K562 (cell line): ENCODE data around the gene PIAS3. TPM values are rescaled to one million over a fixed set of nuclear protein-coding genes. Genes with fewer than 3 reads are reported as not detected.

Experiments used
- CREM ChIP-seq: IDR thresholded peaks from 2 replicates; pipeline ENCODE4 v1.6.1; 2014; ENCODE audit warnings: antibody characterized with exemption, low read depth
- CSDE1 ChIP-seq, 2 experiments: fragments of 450-650 bp; IDR thresholded peaks; 2 replicates each; pipeline ENCODE4 v1.6.1; 2016; ENCODE audit warnings: mild to moderate bottlenecking in 1 of 2
- DDX20 ChIP-seq: fragments of 450-650 bp; IDR thresholded peaks from 2 replicates; pipeline ENCODE4 v1.6.1; 2016; ENCODE audit warnings: missing genetic modification characterization, low read depth, mild to moderate bottlenecking, missing compliant biosample characterization, moderate library complexity
- FOXJ2 ChIP-seq: fragments of 200-800 bp; sonication (Bioruptor generic); IDR thresholded peaks from 2 replicates; pipeline ENCODE4 v1.6.1; 2016; ENCODE audit warnings: missing genetic modification characterization, missing compliant biosample characterization
- FOXP1 ChIP-seq: sonication (generic); formaldehyde crosslinking; IDR thresholded peaks from 2 replicates; pipeline ENCODE4 v1.8.0; 2022; ENCODE audit warnings: mild to moderate bottlenecking, missing genetic modification reagents
- HDAC2 ChIP-seq: fragments of 450-650 bp; IDR thresholded peaks from 2 replicates; pipeline ENCODE4 v1.6.1; 2016; ENCODE audit warnings: mild to moderate bottlenecking
- HLTF ChIP-seq: fragments of 450-650 bp; IDR thresholded peaks from 2 replicates; pipeline ENCODE4 v1.6.1; 2016
- JUND ChIP-seq, 2 experiments: IDR thresholded peaks; 2 replicates in 1 of 2; 3 replicates in 1 of 2; pipeline ENCODE4 v1.6.1; 2011; ENCODE audit warnings: borderline replicate concordance in 2 of 2, low read depth in 2 of 2, low read length in 2 of 2, improper control_type of control experiment in 1 of 2, missing biosample characterization in 1 of 2, missing genetic modification characterization in 1 of 2, missing genetic modification reagents in 1 of 2
- KLF16 ChIP-seq: IDR thresholded peaks from 2 replicates; pipeline ENCODE4 v1.6.1; 2016; ENCODE audit warnings: antibody characterized with exemption
- MCM5 ChIP-seq: fragments of 450-650 bp; IDR thresholded peaks from 2 replicates; pipeline ENCODE4 v1.6.1; 2016; ENCODE audit warnings: low read depth
- NFATC3 ChIP-seq: fragments of 450-650 bp; IDR thresholded peaks from 2 replicates; pipeline ENCODE4 v1.6.1; 2017; ENCODE audit warnings: mild to moderate bottlenecking
- NR2C2 ChIP-seq, 2 experiments: fragments of 200-800 bp in 1 of 2; sonication (Bioruptor generic) in 1 of 2; sonication (generic) in 1 of 2; formaldehyde crosslinking in 1 of 2; IDR thresholded peaks; 2 replicates each; pipeline versions ENCODE4 v1.6.1 to v1.8.0; 2016 to 2022; ENCODE audit warnings: mild to moderate bottlenecking in 1 of 2, missing compliant biosample characterization in 1 of 2, missing genetic modification characterization in 1 of 2, missing genetic modification reagents in 1 of 2
- PCBP2 ChIP-seq: fragments of 200-400 bp; formaldehyde crosslinking; IDR thresholded peaks from 2 replicates; pipeline ENCODE4 v1.6.1; 2018; ENCODE audit warnings: low read length, low read depth, mild to moderate bottlenecking, moderate library complexity; ENCODE audit not compliant: poor library complexity, severe bottlenecking
- POLR2A ChIP-seq: fragments of 450-650 bp; conservative IDR thresholded peaks from 2 replicates; pipeline ENCODE4 v1.6.1; 2016
- SREBF2 ChIP-seq: sonication (generic); formaldehyde crosslinking; IDR thresholded peaks from 2 replicates; pipeline ENCODE4 v1.4.0; 2020; ENCODE audit warnings: mild to moderate bottlenecking, missing genetic modification reagents
- TBL1XR1 ChIP-seq, 2 experiments: IDR thresholded peaks; 2 replicates each; pipeline ENCODE4 v1.6.1; 2012; ENCODE audit warnings: improper control_type of control experiment in 2 of 2, low read length in 2 of 2, mild to moderate bottlenecking in 1 of 2
- ZNF507 ChIP-seq: conservative IDR thresholded peaks from 2 replicates; pipeline ENCODE4 v1.6.1; 2017; ENCODE audit warnings: missing genetic modification characterization, missing compliant biosample characterization
- polyA plus RNA-seq, 8 experiments: library from polyadenylated mRNA; depleted of rRNA in 4 of 8; stranded (reverse) in 5 of 8; unstranded in 3 of 8; fragments of >200 nt; fragmentation: Nextera tagmentation in 2 of 8; fragmentation: Illumina TruSeq in 1 of 8; extraction: Ambion mirVana in 2 of 8; extraction: Trizol in 1 of 8; gene quantifications; 2 replicates each; pipeline versions ENCODE4 v1.2.1 to v1.2.3, GENCODE V29; 2011 to 2014; ENCODE audit warnings: inconsistent platforms in 1 of 8, missing spikeins in 1 of 8
- total RNA-seq, 7 experiments: library from RNA; depleted of rRNA in 6 of 7; stranded (reverse); fragments of >200 nt in 6 of 7; fragmentation: Illumina TruSeq in 2 of 7; extraction: Trizol in 2 of 7; gene quantifications; 2 replicates each; pipeline versions ENCODE4 v1.2.1 to v1.2.3, GENCODE V29; 2011 to 2021; ENCODE audit warnings: low replicate concordance in 1 of 7
- TF ChIP-seq, protein P1 (sequence below): fragments of 250-450 bp; sonication (Bioruptor Pico); IDR thresholded peaks from 2 replicates; pipeline ENCODE4 v1.8.0; 2021; ENCODE audit warnings: moderate library complexity, mild to moderate bottlenecking, inconsistent platforms
- TF ChIP-seq, protein P2 (sequence below): fragments of 450-650 bp; formaldehyde crosslinking; IDR thresholded peaks from 2 replicates; pipeline ENCODE4 v1.4.0; 2020; ENCODE audit warnings: mild to moderate bottlenecking, moderate library complexity
- TF ChIP-seq, protein P3 (sequence below): fragments of 250-450 bp; sonication (Bioruptor Pico); IDR thresholded peaks from 2 replicates; pipeline ENCODE4 v1.9.0; 2021; ENCODE audit warnings: mild to moderate bottlenecking, inconsistent platforms
- TF ChIP-seq, protein P4 (sequence below): fragments of 250-450 bp; sonication (Bioruptor Pico); IDR thresholded peaks from 2 replicates; pipeline ENCODE4 v1.5.0; 2021; ENCODE audit warnings: mild to moderate bottlenecking, borderline replicate concordance

The PIAS3 gene
- total and polyA plus RNA-seq, 9 of the 15 experiments (the other 6 are each of a cell fraction or from before 2014, with no cell fraction given): 1.1 to 25.6 (median 7.9) TPM

DNA sequence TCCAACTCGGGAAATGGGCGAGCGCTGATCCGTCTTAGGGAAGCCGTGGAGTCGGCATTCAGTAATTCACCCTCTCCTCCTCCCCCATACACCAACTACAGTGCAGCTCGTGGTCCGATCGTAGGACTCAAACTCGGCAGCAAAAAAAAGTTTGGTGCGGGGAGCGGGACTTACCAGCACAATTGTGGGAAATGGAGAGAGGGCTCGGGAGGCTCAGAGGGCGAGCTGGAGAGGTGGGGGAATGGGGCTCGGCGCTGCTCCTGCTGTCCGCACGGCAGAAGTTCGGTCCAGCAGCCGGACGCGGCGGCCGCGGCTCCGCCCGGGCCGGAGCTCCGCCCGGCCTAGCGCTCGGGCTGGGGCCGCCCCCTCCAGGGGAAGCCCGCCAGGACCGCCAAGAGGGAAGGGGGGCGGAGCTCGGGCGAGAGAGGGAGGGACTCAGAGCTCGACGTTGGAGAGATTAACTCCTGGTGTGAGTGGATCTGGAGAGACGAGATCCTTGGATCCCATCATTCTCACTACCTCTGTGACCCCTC is 676 bp upstream of the PIAS3 start (continued):
- TF ChIP-seq, protein P1, sequence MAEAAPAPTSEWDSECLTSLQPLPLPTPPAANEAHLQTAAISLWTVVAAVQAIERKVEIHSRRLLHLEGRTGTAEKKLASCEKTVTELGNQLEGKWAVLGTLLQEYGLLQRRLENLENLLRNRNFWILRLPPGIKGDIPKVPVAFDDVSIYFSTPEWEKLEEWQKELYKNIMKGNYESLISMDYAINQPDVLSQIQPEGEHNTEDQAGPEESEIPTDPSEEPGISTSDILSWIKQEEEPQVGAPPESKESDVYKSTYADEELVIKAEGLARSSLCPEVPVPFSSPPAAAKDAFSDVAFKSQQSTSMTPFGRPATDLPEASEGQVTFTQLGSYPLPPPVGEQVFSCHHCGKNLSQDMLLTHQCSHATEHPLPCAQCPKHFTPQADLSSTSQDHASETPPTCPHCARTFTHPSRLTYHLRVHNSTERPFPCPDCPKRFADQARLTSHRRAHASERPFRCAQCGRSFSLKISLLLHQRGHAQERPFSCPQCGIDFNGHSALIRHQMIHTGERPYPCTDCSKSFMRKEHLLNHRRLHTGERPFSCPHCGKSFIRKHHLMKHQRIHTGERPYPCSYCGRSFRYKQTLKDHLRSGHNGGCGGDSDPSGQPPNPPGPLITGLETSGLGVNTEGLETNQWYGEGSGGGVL (CRISPR knock-in tag): no peak
- TF ChIP-seq CSDE1 (IDR thresholded peaks at IDR 0.05) (no peak), MCM5 (no peak), SREBF2 (no peak), FOXP1 (0 out of 2 replicates have a peak, but pooled peaks have one; percentile 50), TBL1XR1 (IDR thresholded peaks at IDR 0.05; ENCODE audit: low read length in 2 of 2) (peak in 1 of 2 experiments; percentile 4; a peak in 1 of 4 replicates), PCBP2 (no peak), HDAC2 (0 out of 2 replicates have a peak, but pooled peaks have one; percentile 25), JUND (IDR thresholded peaks at IDR 0.05; ENCODE audit: borderline replicate concordance, low read depth, low read length) (no peak), JUND (tag; IDR thresholded peaks at IDR 0.05; ENCODE audit: borderline replicate concordance, low read depth, low read length) (0 out of 3 replicates have a peak, but pooled peaks have one; percentile 2), POLR2A (peak; percentile 74), CREM (no peak), NR2C2 (CRISPR knock-in tag; IDR thresholded peaks at IDR 0.05) (no peak), NR2C2 (tag; IDR thresholded peaks at IDR 0.05) (no peak), FOXJ2 (tag) (0 out of 2 replicates have a peak, but pooled peaks have one; percentile 48), HLTF (no peak), DDX20 (tag) (no peak), NFATC3 (no peak), ZNF507 (no peak), KLF16 (no peak)
- TF ChIP-seq, protein P2, sequence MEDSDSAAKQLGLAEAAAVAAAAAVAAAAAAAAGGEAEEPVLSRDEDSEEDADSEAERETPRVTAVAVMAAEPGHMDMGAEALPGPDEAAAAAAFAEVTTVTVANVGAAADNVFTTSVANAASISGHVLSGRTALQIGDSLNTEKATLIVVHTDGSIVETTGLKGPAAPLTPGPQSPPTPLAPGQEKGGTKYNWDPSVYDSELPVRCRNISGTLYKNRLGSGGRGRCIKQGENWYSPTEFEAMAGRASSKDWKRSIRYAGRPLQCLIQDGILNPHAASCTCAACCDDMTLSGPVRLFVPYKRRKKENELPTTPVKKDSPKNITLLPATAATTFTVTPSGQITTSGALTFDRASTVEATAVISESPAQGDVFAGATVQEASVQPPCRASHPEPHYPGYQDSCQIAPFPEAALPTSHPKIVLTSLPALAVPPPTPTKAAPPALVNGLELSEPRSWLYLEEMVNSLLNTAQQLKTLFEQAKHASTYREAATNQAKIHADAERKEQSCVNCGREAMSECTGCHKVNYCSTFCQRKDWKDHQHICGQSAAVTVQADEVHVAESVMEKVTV: no peak
- TF ChIP-seq, protein P3, sequence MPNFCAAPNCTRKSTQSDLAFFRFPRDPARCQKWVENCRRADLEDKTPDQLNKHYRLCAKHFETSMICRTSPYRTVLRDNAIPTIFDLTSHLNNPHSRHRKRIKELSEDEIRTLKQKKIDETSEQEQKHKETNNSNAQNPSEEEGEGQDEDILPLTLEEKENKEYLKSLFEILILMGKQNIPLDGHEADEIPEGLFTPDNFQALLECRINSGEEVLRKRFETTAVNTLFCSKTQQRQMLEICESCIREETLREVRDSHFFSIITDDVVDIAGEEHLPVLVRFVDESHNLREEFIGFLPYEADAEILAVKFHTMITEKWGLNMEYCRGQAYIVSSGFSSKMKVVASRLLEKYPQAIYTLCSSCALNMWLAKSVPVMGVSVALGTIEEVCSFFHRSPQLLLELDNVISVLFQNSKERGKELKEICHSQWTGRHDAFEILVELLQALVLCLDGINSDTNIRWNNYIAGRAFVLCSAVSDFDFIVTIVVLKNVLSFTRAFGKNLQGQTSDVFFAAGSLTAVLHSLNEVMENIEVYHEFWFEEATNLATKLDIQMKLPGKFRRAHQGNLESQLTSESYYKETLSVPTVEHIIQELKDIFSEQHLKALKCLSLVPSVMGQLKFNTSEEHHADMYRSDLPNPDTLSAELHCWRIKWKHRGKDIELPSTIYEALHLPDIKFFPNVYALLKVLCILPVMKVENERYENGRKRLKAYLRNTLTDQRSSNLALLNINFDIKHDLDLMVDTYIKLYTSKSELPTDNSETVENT (CRISPR knock-in tag): peak; percentile 61; the same call in 1 of the 2 replicates
- TF ChIP-seq, protein P4, sequence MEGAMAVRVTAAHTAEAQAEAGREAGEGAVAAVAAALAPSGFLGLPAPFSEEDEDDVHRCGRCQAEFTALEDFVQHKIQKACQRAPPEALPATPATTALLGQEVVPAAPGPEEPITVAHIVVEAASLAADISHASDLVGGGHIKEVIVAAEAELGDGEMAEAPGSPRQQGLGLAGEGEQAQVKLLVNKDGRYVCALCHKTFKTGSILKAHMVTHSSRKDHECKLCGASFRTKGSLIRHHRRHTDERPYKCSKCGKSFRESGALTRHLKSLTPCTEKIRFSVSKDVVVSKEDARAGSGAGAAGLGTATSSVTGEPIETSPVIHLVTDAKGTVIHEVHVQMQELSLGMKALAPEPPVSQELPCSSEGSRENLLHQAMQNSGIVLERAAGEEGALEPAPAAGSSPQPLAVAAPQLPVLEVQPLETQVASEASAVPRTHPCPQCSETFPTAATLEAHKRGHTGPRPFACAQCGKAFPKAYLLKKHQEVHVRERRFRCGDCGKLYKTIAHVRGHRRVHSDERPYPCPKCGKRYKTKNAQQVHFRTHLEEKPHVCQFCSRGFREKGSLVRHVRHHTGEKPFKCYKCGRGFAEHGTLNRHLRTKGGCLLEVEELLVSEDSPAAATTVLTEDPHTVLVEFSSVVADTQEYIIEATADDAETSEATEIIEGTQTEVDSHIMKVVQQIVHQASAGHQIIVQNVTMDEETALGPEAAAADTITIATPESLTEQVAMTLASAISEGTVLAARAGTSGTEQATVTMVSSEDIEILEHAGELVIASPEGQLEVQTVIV (CRISPR knock-in tag): no peak
